HL-60 (cell line): ENCODE measurements around the gene PPM1F.
A peak's percentile ranks its signal among the peaks of the same experiment; 100 is the strongest.

Source experiments
- DNase-seq, 2 experiments: peaks; one replicate each; pipeline ENCODE4 v3.0.0-alpha.2; 2010 to 2020; ENCODE audit warnings: low read depth in 1 of 2, low spot score in 1 of 2
- H3K27ac ChIP-seq: fragments of 250-450 bp; sonication (Bioruptor Pico); replicated peaks from 2 replicates; pipeline ENCODE4 v1.5.1; 2020; ENCODE audit warnings: mild to moderate bottlenecking, moderate library complexity
- H3K27me3 ChIP-seq: fragments of 250-450 bp; sonication (Bioruptor Pico); 2 replicates; pipeline ENCODE4 v1.5.1; 2021; ENCODE audit warnings: mild to moderate bottlenecking, moderate library complexity; ENCODE audit not compliant: insufficient read depth, poor library complexity, severe bottlenecking
- H3K4me3 ChIP-seq: replicated peaks from 2 replicates; pipeline ENCODE4 v1.5.1; 2011; ENCODE audit warnings: mild to moderate bottlenecking, control low read depth, low read length; ENCODE audit not compliant: insufficient read depth
- CTCF ChIP-seq: IDR thresholded peaks from one replicate; pipeline ENCODE4 v1.5.1; 2011; ENCODE audit warnings: low read length, control low read depth, inconsistent platforms; ENCODE audit not compliant: insufficient read depth
- GABPA ChIP-seq: IDR thresholded peaks from 2 replicates; pipeline ENCODE4 v1.6.1; 2012; ENCODE audit warnings: low read depth
- POLR2AphosphoS5 ChIP-seq: IDR thresholded peaks from 2 replicates; pipeline ENCODE4 v1.6.1; 2012; ENCODE audit warnings: low read depth
- REST ChIP-seq: IDR thresholded peaks from 2 replicates; pipeline ENCODE4 v1.6.1; 2012; ENCODE audit warnings: low read depth; ENCODE audit not compliant: insufficient replicate concordance
- SPI1 ChIP-seq: IDR thresholded peaks from 2 replicates; pipeline ENCODE4 v1.6.1; 2012; ENCODE audit warnings: low read depth, mild to moderate bottlenecking, borderline replicate concordance
- long read RNA-seq: library from polyadenylated mRNA; unstranded; transcript quantifications from one replicate; pipeline ENCODE4 v2.0.0, GENCODE V29; 2020

Gene PPM1F
- long read RNA-seq, full-length matches to known transcripts: 18 of 27 reads
- long read RNA-seq, partial matches to known transcripts: 4 of 27 reads
- long read RNA-seq, other reads (novel, unspliced or antisense): 5 of 27 reads

GRCh38 chr22:21952586-21953571, at the start of gene PPM1F:
PPM1F (minus strand) TSS chr22:21952848; CDS start chr22:21946048, 6,800 bp downstream.
- Histone ChIP-seq H3K27ac (peak within 1 kb of the TSS; percentile 75), H3K27me3 (no peaks in the 10 kb centered on the region), H3K4me3 (peak within 1 kb of the TSS; percentile 89)
- TF ChIP-seq REST: no peak
- TF ChIP-seq GABPA: no peak
- no peak for TF ChIP-seq POLR2AphosphoS5
- peak; percentile 37 for TF ChIP-seq CTCF
- TF ChIP-seq SPI1: peak; percentile 64; the same call in 1 of the 2 replicates
- peak; percentile 59 to 77 for DNase-seq

GRCh38 chr22:22001664-22002525, 49.2 kb upstream of the PPM1F start:
- no peak for TF ChIP-seq GABPA
- no peak for TF ChIP-seq SPI1
- TF ChIP-seq POLR2AphosphoS5: no peak
- no peak for TF ChIP-seq REST
- TF ChIP-seq CTCF: no peak
- no peak for DNase-seq
- no peak overlapping the region for H3K4me3 ChIP-seq
- no peaks in the 10 kb centered on the region for H3K27me3 ChIP-seq
- H3K27ac ChIP-seq: no peak overlapping the region

- no peak overlapping the region for H3K27ac ChIP-seq
- no peak for TF ChIP-seq GABPA
- no peak for DNase-seq
- H3K27me3 ChIP-seq: no peaks in the 10 kb centered on the region
- no peak overlapping the region for H3K4me3 ChIP-seq
Measured at GRCh38 chr22:21998595-21999247, 46.1 kb upstream of the PPM1F start.
